ENCODE measurements around the gene RPS15A.
"Not testable (repeated sequence)": the region's sequence is repeated elsewhere in the genome, so short reads cannot be mapped to it uniquely, and the experiment has no call there.

DNA sequence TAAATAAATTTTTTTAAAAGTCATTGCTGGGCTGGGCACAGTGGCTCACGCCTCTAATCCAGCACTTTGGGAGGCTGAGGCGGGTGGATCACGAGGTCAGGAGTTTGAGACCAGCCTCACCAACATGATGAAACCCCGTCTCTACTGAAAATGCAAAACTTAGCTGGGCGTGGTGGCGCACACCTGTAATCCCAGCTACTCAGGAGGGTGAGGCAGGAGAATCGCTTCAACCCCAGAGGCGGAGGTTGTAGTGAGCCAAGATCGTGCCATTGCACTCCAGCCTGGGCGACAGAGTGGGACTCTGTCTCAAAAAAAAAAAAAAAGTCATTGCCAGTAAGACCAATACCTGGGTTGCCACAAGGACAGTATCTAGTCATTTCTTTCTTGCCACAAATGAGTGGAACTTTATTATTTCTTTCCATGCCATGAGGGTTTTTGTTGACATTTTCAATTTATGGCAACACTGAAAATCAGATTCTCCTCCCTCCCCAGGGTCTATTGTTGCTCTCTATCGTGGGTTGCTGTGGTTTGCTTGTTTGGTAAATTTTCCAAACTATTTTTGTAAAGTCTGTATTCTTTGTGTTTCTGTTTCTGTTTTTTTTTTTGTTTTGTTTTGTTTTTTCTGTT is 19.7 kb downstream of the RPS15A start:
- TF ChIP-seq POLR2A (IDR thresholded peaks at IDR 0.05; ENCODE audit: low read length); GATA1 (IDR thresholded peaks at IDR 0.05; ENCODE audit: low read depth, low read length): not testable (repeated sequence)
